SK-MEL-5 (cell line): ENCODE measurements around the gene RASD1. TPM values are rescaled to one million over a fixed set of nuclear protein-coding genes. Genes with fewer than 3 reads are reported as not detected.
A peak's percentile ranks its signal among the peaks of the same experiment; 100 is the strongest.
"Not testable (repeated sequence)": the region's sequence is repeated elsewhere in the genome, so short reads cannot be mapped to it uniquely, and the experiment has no call there.

Experiments
- DNase-seq: peaks from one replicate; pipeline ENCODE4 v3.0.0-alpha.2; 2016; ENCODE audit warnings: low read depth, low spot score
- in situ Hi-C: cut with HindIII; loops from 2 replicates; pipeline ENCODE4 v1.10.0; 2016; ENCODE audit warnings: low sequenced_read_pairs, high pct_unique_total_duplicates, low pct_unique_long_range_greater_than_20kb
- total RNA-seq: library from RNA; depleted of rRNA; stranded (reverse); fragments of >200 nt; shearing (Covaris generic); gene quantifications from 2 replicates; pipeline ENCODE4 v1.2.3, GENCODE V29; 2014

RASD1 gene
- total RNA-seq, 1 experiment from 2014 or later: 73.8 TPM

- DNase-seq: no peak
- in situ Hi-C loops: no loop called here
Measured at GRCh38 chr17:17466511-17466910, 29.7 kb downstream of the RASD1 start.

- in situ Hi-C loops, DNase-seq: not testable (repeated sequence)
Measured at GRCh38 chr17:17465878-17466277, 30.3 kb downstream of the RASD1 start.

GRCh38 chr17:17463821-17464220, 32.4 kb downstream of the RASD1 start:
- in situ Hi-C loops: no loop called here
- DNase-seq: no peak

- in situ Hi-C loops: no loop called here
- no peak for DNase-seq
Measured at GRCh38 chr17:17462048-17462824, 34.0 kb downstream of the RASD1 start.

GRCh38 chr17:17460038-17460437, 36.2 kb downstream of the RASD1 start:
- DNase-seq: no peak
- in situ Hi-C loops: no loop called here

DNA sequence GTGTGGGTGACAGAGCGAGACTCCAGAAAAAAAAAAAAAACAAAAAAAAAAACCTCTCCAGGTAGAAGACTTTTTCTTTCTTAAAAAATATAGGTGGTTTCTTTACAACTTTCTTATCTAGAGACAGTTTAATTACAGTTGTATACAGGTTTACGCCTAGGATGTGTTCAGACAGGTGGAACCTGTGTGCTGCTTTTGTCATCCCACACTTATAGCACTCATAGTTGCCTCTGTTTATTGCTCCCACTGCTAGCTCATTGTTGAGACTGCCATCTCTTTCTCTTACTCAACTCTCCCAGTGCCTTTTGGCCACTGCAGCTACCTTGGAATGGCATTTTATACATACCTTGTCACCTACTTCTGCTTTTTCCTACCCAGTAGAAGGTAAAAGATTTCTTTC, 38.5 kb downstream of the RASD1 start:
- DNase-seq: no peak
- in situ Hi-C loops: no loop called here

DNA sequence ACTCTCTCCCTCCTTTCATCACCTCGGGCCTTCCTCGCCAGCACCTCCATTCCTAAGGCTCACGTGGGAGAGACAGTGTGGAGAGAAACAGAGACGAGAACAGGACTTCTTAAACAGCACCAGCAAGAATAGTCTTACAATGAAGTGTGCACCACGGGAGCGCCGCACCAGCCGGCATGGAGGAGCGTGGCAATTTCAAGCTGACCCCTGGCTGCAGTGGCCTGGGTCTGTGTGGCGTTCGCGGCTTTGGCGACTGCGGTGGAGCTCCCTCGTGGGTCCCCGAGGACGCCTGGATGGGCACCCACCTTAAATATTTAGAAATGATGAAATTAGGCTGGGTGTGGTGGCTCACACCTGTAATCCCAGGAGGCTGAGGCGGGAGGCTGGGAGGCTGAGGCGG, 39.9 kb downstream of the RASD1 start:
- in situ Hi-C loops: no loop called here

GRCh38 chr17:17455173-17455572, 41.0 kb downstream of the RASD1 start:
- DNase-seq: no peak
- in situ Hi-C loops: no loop called here

More for the DNA sequence above, 39.9 kb downstream of the RASD1 start:
- no peak for DNase-seq

DNA sequence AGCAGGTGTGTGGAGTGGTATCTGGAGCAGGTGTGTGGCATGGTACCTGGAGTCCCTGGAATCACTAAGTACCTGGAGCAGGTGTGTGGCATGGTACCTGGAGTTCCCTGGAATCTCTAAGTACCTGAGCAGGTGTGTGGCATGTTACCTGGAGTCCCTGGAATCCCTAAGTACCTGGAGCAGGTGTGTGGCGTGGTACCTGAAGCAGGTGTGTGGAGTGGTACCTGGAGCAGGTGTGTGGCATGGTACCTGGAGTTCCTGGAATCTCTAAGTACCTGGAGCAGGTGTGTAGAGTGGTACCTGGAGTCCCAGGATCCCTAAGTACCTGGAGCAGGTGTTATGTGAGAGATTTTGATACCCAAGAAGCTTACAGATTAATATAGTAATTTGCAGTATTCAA, 41.5 kb downstream of the RASD1 start:
- in situ Hi-C loops, DNase-seq: not testable (repeated sequence)

DNA sequence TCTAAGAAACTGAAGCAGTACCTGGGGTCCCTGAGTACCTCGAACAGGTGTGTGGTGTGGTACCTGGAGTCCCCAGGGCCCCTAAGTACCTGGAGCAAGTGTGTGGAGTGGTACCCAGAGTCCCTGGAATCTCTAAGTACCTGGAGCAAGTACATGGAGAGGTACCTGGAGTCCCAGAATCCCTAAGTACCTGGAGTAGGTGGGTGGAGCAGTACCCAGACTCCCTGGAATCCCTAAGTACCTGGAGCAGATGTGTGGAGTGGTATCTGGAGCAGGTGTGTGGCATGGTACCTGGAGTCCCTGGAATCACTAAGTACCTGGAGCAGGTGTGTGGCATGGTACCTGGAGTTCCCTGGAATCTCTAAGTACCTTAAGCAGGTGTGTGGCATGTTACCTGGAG, 41.9 kb downstream of the RASD1 start:
- in situ Hi-C loops: no loop called here

DNA sequence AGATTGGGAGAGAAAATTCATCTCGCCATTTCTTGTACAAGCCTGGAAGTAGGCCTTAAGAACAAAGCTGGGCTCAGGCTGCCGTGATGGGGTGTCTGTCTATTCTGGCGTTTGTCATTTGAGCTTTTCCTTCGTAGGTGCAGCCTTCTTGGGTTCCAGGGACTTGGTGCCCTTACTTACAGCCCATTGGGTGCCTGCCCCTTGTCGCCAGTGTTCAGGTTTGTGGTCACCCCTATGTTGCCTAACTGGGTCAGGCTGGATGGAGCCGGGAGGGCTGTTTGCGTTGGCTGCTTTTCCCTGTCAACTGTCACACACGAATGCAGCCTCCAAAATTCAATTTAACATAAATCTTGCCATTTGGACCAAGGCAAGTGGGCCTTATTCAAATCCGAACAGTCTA, 43.1 kb downstream of the RASD1 start:
- in situ Hi-C loops: no loop called here
- no peak for DNase-seq

More for the DNA sequence above, 41.9 kb downstream of the RASD1 start:
- no peak for DNase-seq

GRCh38 chr17:17448723-17449122, 47.5 kb downstream of the RASD1 start:
- no peak for DNase-seq
- in situ Hi-C loops: no loop called here

GRCh38 chr17:17448076-17448475, 48.1 kb downstream of the RASD1 start:
- no peak for DNase-seq
- in situ Hi-C loops: no loop called here

GRCh38 chr17:17447264-17447663, 48.9 kb downstream of the RASD1 start:
- no peak for DNase-seq
- in situ Hi-C loops: no loop called here

- in situ Hi-C loops: no loop called here
- DNase-seq: no peak
Measured at GRCh38 chr17:17446666-17447155, 49.5 kb downstream of the RASD1 start.

DNA sequence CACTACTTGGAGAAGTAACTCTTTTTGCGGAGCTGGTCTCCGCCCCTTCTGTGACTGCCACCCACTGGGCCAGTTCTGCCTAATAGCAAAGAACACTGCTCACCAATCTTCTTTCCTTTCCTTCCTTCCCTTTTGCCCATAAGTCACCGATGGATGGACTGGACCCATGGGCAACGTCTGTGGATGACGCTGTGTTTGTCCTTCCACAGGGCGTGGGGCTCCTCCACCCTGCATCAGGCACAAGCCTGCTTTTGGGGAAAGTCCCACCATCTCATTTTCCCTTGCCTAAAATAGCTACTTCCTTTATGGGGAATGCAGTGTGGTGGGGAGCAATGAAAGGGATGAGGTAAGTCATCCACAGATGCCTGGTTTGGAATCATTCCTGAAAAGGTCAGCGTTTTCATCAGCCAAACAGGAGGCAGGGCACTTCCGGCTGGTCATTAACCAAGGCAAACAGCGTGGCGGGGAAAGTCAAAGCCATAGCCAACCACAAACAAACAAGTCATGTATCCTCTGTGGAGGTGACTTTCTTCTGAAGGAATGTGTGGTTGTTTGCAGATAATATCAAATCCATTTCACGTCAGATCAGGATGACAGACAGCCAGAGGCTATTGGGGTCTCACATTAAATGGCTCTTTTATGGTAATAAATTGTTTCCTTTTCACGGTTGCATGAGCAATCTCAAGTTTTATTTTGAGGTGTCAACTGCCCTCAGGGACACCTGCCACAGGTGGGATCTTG, 50.1 kb downstream of the RASD1 start:
- peak; percentile 57 for DNase-seq
- in situ Hi-C loops: no loop called here

- in situ Hi-C loops: no loop called here
- no peak for DNase-seq
Measured at GRCh38 chr17:17445296-17445924, 50.8 kb downstream of the RASD1 start.
